Activated T-cell treated with anti-CD3 and anti-CD28 coated beads for 24 hours (primary cell): Measurements from ENCODE around the gene TUBA4B.
A peak's percentile ranks its signal among the peaks of the same experiment; 100 is the strongest.
"Not testable (repeated sequence)": the region's sequence is repeated elsewhere in the genome, so short reads cannot be mapped to it uniquely, and the experiment has no call there.

ENCODE experiments used
- DNase-seq: peaks from one replicate; pipeline ENCODE4 v3.0.0-alpha.2; 2020; ENCODE audit warnings: low read depth

The TUBA4B gene

DNA sequence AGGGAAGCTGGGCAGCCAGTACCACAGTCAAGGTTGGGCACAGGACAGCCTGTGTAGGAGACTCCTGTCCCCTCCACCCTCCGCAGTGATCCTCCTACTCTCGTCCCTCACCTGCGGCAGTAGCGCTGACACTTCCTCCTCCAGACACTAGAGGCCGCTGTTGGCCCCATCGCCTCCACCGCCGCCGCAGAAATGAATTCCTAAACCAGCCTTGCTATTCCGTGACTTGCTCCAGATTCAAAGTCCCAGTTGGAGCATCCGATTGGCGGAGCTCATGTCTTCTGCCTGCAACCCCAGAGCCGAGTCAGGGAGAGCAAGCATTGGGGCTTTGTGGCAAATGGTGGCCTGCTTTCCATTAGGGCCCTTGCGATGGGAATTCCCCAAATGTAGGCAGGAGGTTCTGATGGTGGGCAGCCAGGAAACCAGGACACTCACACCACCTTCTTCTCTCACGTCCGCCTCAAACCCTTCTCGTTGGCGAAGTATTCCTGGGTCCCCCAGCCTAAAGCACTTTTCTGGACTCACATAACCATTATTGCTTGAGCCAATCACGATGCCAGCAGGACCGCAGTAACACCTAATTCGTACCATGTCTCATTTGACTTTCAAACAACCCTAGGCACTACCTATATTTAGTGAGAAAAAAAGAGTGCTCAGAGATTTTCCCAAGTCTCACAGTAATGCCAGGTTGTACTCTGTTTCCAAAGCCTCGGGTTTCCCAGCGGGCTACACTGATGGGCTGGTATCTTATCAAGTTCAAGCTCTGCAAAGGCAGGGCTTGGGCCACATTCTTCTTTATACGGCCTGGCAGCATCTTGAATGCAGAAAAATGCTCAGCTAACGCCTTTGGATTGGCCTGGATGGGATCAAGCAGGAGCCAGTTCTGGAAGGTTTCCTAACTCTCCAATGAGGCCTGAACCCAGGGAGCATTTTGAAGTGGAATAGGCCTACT lies 24.9 kb downstream of the TUBA4B start:
- DNase-seq: peak; percentile 70

DNA sequence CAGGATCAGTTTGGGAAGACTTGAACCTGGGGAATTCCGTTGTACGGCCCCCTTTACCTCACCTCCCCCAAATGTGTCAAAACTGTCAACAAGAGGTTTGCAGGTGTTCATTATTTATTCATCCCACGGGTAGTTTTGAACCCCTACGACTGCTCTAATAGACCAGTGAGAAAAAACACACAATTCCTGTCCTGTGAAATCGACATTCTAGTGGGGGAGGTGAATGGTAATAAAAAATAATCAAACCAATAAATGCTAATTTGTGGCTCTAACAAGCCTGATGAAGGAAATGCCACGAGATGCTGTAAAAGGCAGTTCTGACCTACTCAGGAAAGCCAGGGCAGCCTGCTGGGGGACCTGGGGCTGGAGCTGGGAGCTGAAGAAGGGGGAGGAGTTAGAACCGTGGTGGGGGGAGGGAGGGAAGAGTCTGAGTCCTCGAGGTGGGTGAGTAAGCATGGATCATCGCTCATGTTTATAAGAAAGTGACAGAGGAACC lies 25.7 kb downstream of the TUBA4B start:
- no peak for DNase-seq

DNA sequence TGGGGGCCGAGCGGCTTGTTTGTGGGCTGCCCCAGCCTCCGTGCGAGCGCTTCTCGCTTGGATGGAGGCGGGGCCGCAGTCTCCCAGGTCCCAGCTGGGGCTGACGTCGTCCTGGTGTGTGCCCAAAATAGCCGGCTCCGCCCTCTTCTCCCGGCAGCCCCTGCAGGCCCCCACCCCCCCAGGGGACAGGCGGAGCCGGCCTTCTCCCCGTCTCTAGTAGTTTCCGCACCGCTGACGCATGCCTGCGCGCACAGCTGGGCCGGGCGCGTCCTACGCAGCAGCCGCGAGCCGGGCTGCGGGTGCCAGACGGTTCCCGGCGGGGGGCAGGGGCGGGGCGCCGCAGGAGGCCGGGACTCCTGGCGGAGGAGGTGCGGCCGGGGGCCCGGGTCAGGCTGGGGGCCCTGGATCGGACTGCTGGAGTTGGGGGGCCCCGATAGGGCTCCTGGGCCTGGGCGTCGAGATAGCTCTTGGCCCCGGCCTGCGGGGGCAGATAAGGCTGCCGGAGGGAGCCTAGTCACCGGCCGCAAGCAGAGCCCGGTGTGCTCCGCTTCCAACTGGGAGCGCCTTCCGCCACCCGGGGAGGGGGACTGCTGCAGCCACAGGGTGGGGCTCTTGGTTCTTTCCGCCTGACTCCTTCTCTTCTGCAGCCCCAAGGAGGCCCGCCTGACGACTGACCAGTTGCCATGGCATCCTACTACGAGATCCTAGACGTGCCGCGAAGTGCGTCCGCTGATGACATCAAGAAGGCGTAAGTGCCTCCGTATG lies 26.3 kb downstream of the TUBA4B start, which contains the start of gene DNAJB2:
Gene DNAJB2 (plus strand): TSS at position 216 of the 765 bp plus-strand sequence. CDS start 468 bp downstream, at position 684.
- DNase-seq: peak; percentile 99

DNA sequence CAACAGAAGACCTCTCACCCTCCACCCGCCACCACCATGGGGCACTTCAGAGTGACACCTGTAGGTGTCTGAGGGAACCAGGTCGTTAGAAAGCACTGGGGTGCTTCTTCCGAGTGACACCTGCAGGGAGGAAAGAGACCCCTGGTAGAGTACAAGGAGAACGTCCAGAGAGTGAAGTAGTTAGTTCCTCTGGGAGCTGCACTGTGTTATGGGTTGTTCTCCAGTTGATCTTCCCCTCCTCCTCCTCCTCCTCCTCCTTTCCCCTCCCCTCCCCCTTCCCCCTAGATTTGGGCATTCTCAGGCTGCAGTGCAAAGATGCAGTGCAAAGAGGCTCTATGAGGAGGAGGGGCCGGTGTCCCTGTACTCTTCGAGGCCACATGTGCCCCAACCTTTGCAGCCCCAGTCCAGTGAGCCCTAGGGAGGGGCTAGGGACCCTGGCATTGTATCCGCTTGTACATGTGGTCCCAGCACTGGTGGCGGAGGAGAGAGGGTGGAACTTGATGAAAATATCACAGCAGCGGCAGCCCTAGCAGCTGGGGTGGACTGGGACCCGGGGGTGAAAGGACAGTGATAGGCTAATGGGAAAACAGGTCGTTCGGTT lies 27.0 kb downstream of the TUBA4B start:
- no peak for DNase-seq

DNA sequence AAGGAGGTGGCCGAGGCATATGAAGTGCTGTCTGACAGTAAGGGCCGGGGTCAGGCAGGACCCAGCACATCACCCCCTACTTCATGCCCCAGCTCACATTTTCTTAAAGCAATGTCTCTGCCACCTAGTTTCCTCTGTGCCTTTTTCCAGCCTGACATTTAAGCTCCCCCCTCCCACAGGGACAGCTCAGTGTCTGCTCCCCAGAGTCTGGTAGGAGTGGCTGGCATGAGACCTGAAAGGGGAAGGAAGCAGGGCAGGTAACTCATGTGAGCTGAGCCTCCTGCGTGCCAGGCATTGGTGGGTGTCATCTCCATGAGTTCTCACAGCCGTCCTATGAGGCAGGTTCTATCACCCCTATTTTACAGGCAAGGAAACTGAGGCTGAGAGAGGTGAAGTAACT lies 27.6 kb downstream of the TUBA4B start:
- no peak for DNase-seq

DNA sequence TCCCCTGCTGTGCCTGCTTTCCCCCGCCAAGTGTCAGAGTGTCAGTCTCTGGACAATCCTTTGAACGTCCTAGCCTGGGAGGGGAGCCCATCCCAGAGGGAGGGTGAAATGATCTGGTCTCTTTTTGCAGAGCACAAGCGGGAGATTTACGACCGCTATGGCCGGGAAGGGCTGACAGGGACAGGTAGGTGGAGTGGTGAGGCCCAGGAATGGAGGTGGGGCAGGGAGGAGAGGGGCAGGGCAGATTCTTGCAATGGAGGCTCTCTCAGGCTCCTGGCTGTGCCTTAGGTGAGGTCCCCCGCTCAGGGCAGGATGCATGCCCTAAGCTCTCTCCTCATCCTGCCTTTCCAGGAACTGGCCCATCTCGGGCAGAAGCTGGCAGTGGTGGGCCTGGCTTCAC lies 28.5 kb downstream of the TUBA4B start:
- DNase-seq: no peak

DNA sequence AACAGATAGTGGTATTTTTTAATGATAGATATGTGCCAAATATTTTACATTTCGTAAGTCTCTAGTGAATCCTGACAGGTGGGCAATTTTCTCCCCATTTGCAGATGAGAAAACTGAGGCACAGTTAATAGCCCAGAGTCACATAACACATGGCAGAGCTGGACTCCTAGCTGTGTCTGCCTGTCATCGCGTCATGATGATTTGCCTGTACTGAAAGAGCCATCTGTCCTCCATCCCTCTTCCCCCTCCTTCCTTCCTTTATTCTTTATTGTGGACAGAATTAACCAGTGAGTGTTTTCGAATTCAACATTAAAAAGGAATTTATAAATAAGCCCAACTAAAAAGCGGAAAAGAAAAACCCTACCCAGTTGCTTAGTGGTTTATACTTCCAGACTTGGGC lies 29.3 kb downstream of the TUBA4B start:
- DNase-seq: no peak

DNA sequence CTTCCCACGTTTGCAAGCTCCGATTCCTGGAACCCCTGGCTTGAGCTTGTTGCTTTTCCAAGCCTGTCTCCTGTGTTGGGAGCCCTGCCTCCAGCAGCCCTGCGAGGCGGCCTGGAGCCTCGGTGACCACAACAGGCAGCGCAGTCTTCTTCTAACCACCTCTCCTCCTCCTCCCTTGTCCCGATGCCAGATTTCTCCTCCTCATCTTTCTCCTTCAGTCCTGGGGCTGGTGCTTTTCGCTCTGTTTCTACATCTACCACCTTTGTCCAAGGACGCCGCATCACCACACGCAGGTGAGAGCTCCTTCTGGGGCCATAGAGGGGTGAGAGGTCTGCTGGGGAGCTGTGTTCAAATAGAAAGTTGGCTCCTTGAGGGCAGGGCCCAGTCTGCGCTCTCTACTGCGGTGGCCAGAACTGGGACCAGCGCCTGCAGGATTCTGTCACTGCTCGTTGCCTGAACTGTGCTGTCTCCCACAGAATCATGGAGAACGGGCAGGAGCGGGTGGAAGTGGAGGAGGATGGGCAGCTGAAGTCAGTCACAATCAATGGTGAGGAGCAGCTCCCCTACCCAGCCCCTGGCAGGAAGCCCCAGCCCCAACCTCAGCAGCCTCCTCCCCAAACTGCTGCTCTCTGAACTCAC lies 30.0 kb downstream of the TUBA4B start:
- no peak for DNase-seq

DNA sequence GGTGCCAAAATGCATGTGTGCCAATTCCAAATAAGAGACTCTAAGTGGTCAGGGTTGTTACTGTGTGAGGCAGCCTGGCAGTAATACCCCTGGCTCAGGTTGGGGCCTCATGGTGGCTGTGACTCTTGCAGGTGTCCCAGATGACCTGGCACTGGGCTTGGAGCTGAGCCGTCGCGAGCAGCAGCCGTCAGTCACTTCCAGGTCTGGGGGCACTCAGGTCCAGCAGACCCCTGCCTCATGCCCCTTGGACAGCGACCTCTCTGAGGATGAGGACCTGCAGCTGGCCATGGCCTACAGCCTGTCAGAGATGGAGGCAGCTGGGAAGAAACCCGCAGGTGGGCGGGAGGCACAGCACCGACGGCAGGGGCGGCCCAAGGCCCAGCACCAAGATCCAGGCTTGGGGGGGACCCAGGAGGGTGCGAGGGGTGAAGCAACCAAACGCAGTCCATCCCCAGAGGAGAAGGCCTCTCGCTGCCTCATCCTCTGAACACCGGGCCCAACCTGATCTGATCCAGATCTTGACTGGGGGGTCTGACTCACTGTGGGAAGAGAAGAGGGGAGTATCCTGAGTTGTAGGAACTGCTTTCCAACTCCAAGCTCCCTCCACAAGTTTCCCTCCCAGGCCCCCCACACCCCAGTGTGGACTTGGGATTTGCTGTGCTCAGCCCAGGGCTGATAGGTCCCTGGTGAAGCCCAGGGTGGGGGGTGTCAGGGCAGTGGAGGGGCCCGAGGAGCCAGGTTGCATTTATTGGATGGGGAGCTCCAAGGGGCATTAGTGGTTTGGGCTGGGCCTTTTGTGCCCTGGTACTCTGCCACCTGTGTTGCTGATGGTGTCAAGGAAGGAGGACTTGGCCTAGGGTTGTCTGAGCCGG lies 31.7 kb downstream of the TUBA4B start:
- DNase-seq: no peak

DNA sequence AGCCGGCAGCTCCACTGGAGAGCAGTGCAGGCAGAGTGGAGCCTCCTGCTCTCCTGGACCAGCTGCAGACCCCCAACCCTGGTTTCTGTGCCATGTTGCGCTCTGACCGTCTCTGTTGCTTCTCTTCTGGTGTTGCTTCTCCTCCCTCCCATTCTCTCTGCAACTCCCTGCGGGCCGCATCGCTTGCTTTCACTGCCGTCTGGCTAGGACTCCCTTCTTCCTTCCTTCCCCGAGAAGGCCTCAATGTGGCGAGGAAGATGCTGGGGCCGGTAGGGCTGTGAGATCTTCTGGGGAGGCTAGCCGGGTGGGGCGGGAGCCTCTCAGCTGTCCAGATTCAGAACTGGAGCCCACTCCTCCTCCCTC lies 32.3 kb downstream of the TUBA4B start:
- no peak for DNase-seq

DNA sequence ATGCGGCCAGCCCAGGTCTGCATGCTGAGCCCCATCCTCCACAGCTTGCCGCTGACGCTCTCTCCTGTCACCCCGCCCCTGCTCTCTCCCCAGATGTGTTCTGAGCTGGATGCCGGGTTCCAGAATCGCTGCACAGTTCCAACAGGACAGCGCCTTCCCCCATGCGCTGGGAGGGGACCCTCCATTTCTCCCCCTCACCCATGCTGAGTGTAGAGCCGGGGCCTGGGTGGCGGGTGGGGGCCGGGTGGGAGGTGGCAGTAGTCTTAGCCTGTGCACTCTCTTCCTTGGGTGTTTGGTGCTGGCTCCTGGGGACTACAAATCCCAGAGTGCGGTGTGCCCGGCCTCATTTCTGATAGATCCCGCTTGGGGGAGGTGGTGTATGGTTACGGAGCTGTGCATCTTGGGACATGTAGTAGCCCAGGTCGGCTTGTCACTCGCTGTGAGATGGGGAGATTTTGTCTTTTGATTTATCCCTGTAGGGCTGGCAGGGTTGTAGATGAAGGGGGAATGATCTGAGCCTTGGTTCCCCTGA lies 32.9 kb downstream of the TUBA4B start:
- no peak for DNase-seq

DNA sequence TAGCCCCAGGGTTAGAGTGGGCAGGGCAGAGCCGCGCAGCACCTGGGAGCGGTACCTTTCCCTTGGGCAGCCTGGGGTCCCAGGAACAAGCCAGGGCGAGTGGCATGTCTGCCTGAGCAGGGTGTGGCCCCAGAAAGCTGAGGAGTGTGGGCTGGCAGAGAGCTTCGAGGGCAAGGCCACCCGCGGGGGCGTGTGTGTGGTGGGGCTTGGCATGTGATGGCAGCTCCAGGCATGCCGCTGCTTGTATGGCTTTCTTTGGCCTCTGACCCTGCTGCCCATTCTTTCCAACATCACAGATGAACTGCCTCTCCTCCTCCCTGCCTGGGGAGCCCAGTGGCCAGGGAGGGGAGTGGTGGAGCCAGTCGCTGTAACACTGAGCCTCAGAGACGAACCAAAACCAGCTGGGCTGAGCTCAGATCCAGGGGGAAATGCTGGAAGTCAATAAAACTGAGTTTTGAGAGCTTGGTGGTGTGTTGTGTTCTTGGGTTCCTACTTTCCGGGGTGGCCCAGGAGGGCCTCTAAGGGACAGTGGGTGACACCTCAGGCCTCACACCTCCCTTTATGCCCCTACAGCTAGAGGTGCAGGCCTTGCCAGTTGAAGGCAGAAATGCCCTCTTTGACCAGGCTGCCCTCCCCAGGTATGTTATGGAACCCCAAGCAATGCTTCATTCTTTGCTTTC lies 33.5 kb downstream of the TUBA4B start:
- no peak for DNase-seq

DNA sequence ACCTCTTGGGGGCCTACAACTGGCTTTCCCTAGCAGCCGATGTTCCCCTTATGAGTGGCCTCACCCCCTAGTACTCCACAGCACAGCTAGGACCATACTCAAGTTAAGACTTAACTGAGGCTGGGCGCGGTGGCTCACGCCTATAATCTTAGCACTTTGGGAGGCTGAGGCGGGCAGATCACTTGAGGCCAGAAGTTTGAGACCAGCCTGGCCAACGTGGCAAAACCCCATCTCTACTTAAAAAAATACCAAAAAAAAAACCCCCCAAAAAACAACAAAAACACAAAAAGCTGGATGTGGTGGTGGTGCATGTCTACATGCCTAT lies 34.0 kb downstream of the TUBA4B start:
- not testable (repeated sequence) for DNase-seq

DNA sequence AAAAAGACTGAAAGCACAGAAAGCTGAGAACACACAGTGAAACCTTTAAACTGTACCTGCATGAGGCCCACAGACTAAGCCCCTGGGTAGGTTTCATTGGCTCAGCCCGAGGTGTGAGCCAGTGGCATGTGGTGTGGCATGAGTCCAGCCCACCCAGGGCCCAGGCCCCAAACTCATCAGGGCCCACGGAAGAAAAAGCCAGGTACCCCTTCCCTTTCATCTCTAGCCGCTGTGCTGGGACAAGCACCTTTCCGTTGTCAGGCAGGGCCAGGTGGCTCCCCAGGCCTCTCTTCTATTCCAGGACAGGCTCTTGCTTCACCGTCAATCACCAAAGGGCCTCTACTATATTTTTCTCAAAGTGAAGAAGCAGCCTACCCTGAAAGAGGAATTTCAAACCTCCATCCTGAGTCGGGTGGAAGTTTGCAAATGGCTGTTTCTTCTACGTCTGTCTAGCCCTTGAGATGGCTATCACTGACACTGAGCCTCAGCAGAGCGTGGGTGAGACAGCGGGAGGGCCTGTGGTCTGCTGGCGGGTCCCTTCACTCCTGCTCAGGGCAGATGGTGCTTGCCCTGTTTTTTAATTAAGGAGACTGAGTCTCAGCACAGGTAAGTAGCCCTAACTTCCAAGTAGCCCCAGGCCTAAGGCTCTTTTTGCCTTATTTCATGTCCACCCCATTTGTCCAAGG lies 34.7 kb downstream of the TUBA4B start:
- DNase-seq: no peak

DNA sequence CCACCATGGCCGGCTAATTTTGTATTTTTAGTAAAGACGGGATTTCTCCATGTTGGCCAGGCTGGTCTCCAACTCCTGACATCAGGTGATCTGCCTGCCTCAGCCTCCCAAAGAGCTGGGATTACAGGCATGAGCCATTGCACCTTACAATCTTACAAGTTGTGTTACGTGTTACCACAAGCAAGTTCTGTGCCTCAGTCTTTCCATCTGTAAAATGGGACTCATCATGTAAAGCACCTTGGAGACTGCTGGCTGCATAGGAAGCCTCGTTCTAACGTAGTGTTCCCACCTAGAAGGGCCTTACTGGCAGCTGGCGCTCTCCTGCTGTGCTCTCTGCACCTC lies 36.1 kb downstream of the TUBA4B start:
- DNase-seq: no peak

DNA sequence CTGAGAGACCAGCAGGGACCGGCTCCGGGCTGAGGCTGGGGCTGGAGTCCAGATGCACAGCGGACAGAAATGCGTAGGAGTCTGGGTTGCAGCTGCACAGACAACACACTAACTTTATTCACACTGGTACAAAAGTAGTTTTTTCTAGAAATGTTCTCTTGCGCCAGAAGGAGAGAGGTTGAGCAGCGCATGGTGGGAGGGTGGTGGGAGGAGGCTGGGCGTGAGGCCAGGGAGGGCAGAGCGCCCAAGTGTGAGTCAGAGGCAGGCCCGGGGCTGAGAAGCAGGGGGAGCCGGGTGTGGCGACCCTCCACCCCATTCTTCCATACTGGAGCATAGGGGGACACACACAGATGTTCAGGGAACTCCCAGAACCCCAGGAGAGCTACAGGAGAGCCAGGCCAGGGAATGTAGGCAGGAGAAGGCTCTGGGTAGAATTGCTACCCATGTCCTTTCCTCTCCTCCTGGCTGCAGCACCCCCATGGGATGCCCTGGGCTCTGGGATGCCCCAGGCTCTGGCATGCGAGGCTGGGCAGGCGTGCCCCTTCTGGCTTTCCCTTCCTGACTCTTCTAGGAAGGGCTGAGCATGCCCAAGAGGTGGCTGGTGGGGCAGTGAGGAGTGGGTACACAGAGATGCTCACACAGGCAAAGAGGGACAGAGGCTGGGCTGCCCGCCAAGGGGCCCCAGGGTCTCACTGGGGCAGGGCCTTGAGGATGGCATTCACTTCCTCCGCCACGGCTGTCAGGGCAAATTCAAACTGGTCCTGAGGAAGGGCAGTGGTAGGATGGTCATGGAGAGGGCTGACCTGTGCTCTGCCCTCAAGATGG lies 36.7 kb downstream of the TUBA4B start:
- DNase-seq: no peak

DNA sequence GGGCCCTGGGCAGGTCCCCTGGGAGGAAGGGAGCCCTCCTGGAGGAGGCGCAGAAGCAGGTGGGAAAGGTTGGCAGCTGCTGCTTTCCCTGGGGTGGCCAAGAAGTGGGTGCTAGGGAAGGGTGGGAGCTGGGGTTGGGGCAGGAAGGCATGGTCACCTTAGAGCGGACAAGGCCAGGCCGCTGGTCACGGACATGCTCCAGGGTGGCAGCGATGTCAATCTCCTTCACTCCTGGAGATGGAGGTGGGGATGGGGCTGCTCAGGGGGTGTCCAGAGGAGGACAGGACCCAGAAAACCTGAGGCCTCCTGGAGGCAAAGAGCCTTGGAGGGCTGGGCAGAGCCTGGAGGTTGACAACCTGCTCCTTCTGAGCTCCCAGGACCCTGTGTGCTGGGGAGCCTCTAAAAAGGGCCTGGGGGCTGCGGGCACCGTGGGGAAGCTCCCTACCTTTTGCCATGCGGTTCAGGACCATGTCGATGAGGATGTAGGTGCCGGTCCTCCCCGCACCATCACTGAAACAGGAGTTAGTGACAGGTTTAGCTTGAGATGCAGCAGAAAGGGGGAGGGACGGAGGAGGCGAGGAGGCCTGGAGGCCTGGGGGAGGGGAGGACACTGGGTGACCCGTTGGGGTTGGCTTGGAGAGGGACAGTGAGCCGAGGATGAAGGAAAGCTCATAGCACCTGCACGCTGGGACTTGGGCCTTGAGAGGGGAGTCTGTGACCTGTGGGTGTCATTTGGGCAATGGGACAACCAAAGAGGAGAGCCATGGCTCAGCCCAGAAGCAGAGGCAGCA lies 37.5 kb downstream of the TUBA4B start:
- DNase-seq: no peak

DNA sequence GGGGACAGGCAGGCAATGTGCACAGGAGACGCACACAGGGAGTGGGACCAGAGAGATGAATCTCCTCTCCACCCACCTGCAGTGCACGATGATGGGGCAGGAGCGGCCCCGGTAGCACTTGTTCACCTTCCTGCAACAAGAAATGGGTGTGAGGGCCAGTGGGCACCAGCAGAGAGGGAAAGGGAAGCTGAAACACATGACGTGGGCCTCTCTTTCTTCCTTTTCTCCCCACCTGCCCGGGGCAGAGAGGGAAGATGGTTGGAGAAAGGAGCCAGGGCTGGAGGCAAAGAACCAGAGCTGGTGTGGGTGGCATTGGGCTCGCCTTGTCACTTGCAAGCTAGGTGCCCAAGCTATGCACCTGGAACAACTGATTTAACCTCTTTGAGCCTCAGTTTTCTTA lies 38.4 kb downstream of the TUBA4B start:
- DNase-seq: no peak
